K562 (cell line): ENCODE results near the gene SLC43A2.

Experiments
- FOSL1 ChIP-seq: fragments of 200-800 bp; sonication (Bioruptor generic); conservative IDR thresholded peaks from 2 replicates; pipeline ENCODE4 v1.6.1; 2016; ENCODE audit warnings: missing genetic modification characterization, missing compliant biosample characterization
- GTF2F1 ChIP-seq: IDR thresholded peaks from 2 replicates; pipeline ENCODE4 v1.6.1; 2011; ENCODE audit warnings: low read depth, low read length, improper control_type of control experiment
- ZNF12 ChIP-seq: sonication (generic); formaldehyde crosslinking; IDR thresholded peaks from 2 replicates; pipeline ENCODE4 v1.4.0; 2020; ENCODE audit warnings: mild to moderate bottlenecking, missing genetic modification reagents
- TF ChIP-seq, protein P1 (sequence below): sonication (generic); formaldehyde crosslinking; IDR thresholded peaks from 2 replicates; pipeline ENCODE4 v1.8.1; 2022; ENCODE audit warnings: missing genetic modification reagents

DNA sequence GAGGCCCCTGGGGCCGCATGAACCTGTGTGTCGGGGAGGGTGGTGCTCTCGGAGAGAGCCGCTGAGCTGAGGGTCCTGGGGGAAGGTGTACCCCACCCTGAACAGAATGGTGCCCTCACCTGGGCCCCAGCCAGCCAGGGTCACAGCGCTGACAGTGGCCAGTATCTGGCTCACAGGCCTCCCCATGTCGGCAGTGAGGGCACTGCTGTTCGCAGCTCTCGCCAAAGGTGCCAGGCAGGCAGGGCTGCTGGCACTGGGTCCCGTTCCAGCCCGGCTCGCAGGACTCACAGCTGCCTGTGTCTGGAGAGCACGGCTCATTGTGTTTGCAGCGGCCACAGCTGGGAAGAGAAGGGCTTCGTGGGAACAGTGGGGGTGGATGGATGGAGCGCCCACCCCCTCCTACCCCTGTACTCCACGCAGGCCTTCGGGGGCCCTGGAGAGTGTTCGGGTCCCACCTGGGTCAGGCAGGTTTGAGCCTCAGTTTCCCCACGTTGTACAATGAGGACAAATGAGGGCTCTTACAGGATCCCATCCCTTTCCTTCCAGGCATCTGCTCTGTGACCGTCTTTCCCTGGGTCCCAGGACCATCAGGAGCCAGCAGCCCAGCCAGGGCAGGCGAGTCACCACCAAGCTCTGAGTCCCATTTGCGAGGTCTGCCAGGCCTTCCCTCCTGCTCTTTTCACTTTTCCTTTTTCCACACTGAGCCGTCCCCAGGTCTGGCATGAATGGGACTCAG, 11.9 kb upstream of the SLC43A2 start:
- TF ChIP-seq ZNF12 = no peak
- TF ChIP-seq GTF2F1 = no peak
- TF ChIP-seq FOSL1 (tag) = no peak
- TF ChIP-seq, protein P1, sequence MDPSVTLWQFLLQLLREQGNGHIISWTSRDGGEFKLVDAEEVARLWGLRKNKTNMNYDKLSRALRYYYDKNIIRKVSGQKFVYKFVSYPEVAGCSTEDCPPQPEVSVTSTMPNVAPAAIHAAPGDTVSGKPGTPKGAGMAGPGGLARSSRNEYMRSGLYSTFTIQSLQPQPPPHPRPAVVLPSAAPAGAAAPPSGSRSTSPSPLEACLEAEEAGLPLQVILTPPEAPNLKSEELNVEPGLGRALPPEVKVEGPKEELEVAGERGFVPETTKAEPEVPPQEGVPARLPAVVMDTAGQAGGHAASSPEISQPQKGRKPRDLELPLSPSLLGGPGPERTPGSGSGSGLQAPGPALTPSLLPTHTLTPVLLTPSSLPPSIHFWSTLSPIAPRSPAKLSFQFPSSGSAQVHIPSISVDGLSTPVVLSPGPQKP (CRISPR knock-in tag) = no peak
